Thyroid gland (tissue), 4 donors: ENCODE results near the gene FAXDC2.

Experiments
- CTCF ChIP-seq, 6 experiments: fragments of 200-600 bp in 3 of 6; fragments of 450-650 bp in 3 of 6; sonication (generic) in 3 of 6; IDR thresholded peaks; one replicate each; pipeline ENCODE4 v1.5.1; 2016 to 2019; ENCODE audit warnings: antibody characterized with exemption in 6 of 6, mild to moderate bottlenecking in 2 of 6, inconsistent platforms in 1 of 6, moderate library complexity in 1 of 6
- POLR2A ChIP-seq, 2 donors: fragments of 450-650 bp; IDR thresholded peaks; one replicate each; pipeline ENCODE4 v1.6.1; 2017; ENCODE audit warnings: antibody characterized with exemption in 2 of 2, mild to moderate bottlenecking in 2 of 2, moderate library complexity in 1 of 2

- TF ChIP-seq POLR2A (IDR thresholded peaks at IDR 0.05) (no peak), CTCF (IDR thresholded peaks at IDR 0.05) (no peak)
These were observed 35.4 kb downstream of the FAXDC2 start for GRCh38 chr5:154815025-154815424.
